Astrocyte (in vitro differentiated cells and primary cell): ENCODE data around the gene IGSF23. TPM values are rescaled to one million over a fixed set of nuclear protein-coding genes. Genes with fewer than 3 reads are reported as not detected.
"Not testable (repeated sequence)": the region's sequence is repeated elsewhere in the genome, so short reads cannot be mapped to it uniquely, and the experiment has no call there.

Experiments
- DNase-seq: peaks from one replicate; pipeline ENCODE4 v3.0.0-alpha.2; 2010; ENCODE audit warnings: low read depth
- FAIRE-seq: peaks from 2 replicates; lab custom pipeline; 2011; peaks lifted over from hg19 to GRCh38; lab: Jason Lieb, UNC
- H2AFZ ChIP-seq: 2 replicates; pipeline ENCODE4 v1.6.0; 2012; ENCODE audit warnings: low read depth, low read length, inconsistent platforms
- H3K27ac ChIP-seq: 2 replicates; pipeline ENCODE4 v1.5.1; 2011; ENCODE audit warnings: low read depth, low read length, inconsistent platforms
- H3K27me3 ChIP-seq: 2 replicates; pipeline ENCODE4 v1.6.0; 2011; ENCODE audit warnings: low read length, inconsistent platforms; ENCODE audit not compliant: insufficient read depth
- H3K36me3 ChIP-seq: 2 replicates; pipeline ENCODE4 v1.5.1; 2011; ENCODE audit warnings: low read length, inconsistent platforms; ENCODE audit not compliant: insufficient read depth
- H3K4me1 ChIP-seq: 2 replicates; pipeline ENCODE4 v1.5.1; 2011; ENCODE audit warnings: low read length, inconsistent platforms; ENCODE audit not compliant: insufficient read depth
- H3K4me2 ChIP-seq: 2 replicates; pipeline ENCODE4 v1.6.0; 2012; ENCODE audit warnings: low read length, inconsistent platforms
- H3K4me3 ChIP-seq: 2 replicates; pipeline ENCODE4 v1.5.1; 2011; ENCODE audit warnings: low read depth, mild to moderate bottlenecking, low read length, inconsistent platforms; ENCODE audit not compliant: insufficient read depth
- H3K79me2 ChIP-seq: 2 replicates; pipeline ENCODE4 v1.6.0; 2012; ENCODE audit warnings: mild to moderate bottlenecking, low read length, inconsistent platforms; ENCODE audit not compliant: insufficient read depth
- H3K9ac ChIP-seq: 2 replicates; pipeline ENCODE4 v1.6.0; 2012; ENCODE audit warnings: mild to moderate bottlenecking, low read length, inconsistent platforms
- H3K9me3 ChIP-seq: 2 replicates; pipeline ENCODE4 v1.5.1; 2012; ENCODE audit warnings: low read depth, mild to moderate bottlenecking, low read length, inconsistent platforms; ENCODE audit not compliant: insufficient read depth
- H4K20me1 ChIP-seq: 2 replicates; pipeline ENCODE4 v1.6.0; 2012; ENCODE audit warnings: low read length, inconsistent platforms; ENCODE audit not compliant: insufficient read depth
- H3K27ac Mint-ChIP-seq: one replicate; pipeline ENCODE4 v1.8.0; 2021; ENCODE audit warnings: mild to moderate bottlenecking, mixed read lengths; ENCODE audit not compliant: unreplicated experiment
- H3K27me3 Mint-ChIP-seq: one replicate; pipeline ENCODE4 v1.8.0; 2021; ENCODE audit warnings: low read depth, mixed read lengths; ENCODE audit not compliant: unreplicated experiment
- H3K36me3 Mint-ChIP-seq: one replicate; pipeline ENCODE4 v1.8.0; 2021; ENCODE audit warnings: low read depth, mixed read lengths; ENCODE audit not compliant: unreplicated experiment
- H3K4me1 Mint-ChIP-seq: one replicate; pipeline ENCODE4 v1.8.0; 2021; ENCODE audit warnings: low read depth, mixed read lengths; ENCODE audit not compliant: unreplicated experiment
- H3K4me3 Mint-ChIP-seq: one replicate; pipeline ENCODE4 v1.8.0; 2021; ENCODE audit warnings: mild to moderate bottlenecking, moderate library complexity, mixed read lengths; ENCODE audit not compliant: unreplicated experiment
- H3K9me3 Mint-ChIP-seq: one replicate; pipeline ENCODE4 v1.8.0; 2021; ENCODE audit warnings: mild to moderate bottlenecking, mixed read lengths; ENCODE audit not compliant: unreplicated experiment
- EZH2 ChIP-seq: IDR thresholded peaks from 2 replicates; pipeline ENCODE4 v1.6.1; 2012; ENCODE audit warnings: mild to moderate bottlenecking, low read length, inconsistent platforms; ENCODE audit not compliant: insufficient read depth
- total RNA-seq: library from RNA; stranded (reverse); gene quantifications from 2 replicates; pipeline ENCODE4 v1.2.1, GENCODE V29; 2021
- TF ChIP-seq, protein P1 (sequence below): IDR thresholded peaks from 2 replicates; pipeline ENCODE4 v1.5.1; 2011; ENCODE audit warnings: low read depth, mild to moderate bottlenecking, inconsistent platforms, low read length, moderate library complexity; ENCODE audit not compliant: insufficient read depth

The IGSF23 gene
- total RNA-seq, 1 donor from 2014 or later = not detected

- DNase-seq (no peak), FAIRE-seq (no peak)
- no peaks in the 10 kb centered on the region for H3K79me2 ChIP-seq
- H3K9ac ChIP-seq = no peak overlapping the region
- H2AFZ ChIP-seq = no peak overlapping the region
- no peak overlapping the region for H3K27ac Mint-ChIP-seq
- H3K9me3 ChIP-seq = no peaks in the 10 kb centered on the region
- H3K4me3 Mint-ChIP-seq = no peak overlapping the region
- H3K27me3 ChIP-seq = no peaks in the 10 kb centered on the region
- H3K4me2 ChIP-seq = no peak overlapping the region
- no peak overlapping the region for H3K4me3 ChIP-seq
- H3K27me3 Mint-ChIP-seq = peaks cover 2% of the 10 kb centered on the region
- H3K27ac ChIP-seq = no peak overlapping the region
- TF ChIP-seq, protein P1, sequence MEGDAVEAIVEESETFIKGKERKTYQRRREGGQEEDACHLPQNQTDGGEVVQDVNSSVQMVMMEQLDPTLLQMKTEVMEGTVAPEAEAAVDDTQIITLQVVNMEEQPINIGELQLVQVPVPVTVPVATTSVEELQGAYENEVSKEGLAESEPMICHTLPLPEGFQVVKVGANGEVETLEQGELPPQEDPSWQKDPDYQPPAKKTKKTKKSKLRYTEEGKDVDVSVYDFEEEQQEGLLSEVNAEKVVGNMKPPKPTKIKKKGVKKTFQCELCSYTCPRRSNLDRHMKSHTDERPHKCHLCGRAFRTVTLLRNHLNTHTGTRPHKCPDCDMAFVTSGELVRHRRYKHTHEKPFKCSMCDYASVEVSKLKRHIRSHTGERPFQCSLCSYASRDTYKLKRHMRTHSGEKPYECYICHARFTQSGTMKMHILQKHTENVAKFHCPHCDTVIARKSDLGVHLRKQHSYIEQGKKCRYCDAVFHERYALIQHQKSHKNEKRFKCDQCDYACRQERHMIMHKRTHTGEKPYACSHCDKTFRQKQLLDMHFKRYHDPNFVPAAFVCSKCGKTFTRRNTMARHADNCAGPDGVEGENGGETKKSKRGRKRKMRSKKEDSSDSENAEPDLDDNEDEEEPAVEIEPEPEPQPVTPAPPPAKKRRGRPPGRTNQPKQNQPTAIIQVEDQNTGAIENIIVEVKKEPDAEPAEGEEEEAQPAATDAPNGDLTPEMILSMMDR = no peak
- TF ChIP-seq EZH2 = no peak
- H3K36me3 ChIP-seq = no peaks in the 10 kb centered on the region
- no peaks in the 10 kb centered on the region for H3K9me3 Mint-ChIP-seq
- H3K36me3 Mint-ChIP-seq = peaks cover 11% of the 10 kb centered on the region
- H3K4me1 Mint-ChIP-seq = peaks cover 9% of the 10 kb centered on the region
- peaks cover 12% of the 10 kb centered on the region for H3K4me1 ChIP-seq
- H4K20me1 ChIP-seq = no peaks in the 10 kb centered on the region
These were observed 70.3 kb downstream of the IGSF23 start for GRCh38 chr19:44683434-44684210.

DNA sequence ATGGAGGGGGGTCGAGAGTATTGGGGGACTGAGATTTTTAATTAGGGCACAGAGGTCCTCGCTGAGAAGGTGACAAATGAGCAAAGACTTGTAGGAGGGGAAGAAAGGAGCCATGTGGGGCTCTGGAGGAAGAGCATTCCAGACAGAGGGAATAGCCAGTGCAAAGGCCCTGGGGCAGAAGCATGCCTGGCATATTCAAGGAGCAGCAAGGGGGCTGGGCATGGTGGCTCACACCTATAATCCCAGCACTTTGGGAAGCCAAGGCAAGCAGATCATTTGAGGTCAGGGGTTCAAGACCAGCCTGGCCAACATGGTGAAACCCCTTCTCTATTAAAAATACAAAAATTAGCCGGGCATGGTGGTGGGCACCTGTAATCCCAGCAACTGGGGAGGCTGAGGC lies 71.0 kb downstream of the IGSF23 start:
- Histone ChIP-seq H3K9ac (peak overlapping the region; percentile 38), H3K27ac (peak overlapping the region; percentile 49), H3K4me1 (peaks cover 12% of the 10 kb centered on the region), H3K4me2 (peak overlapping the region; percentile 58)
- H3K36me3 Mint-ChIP-seq = peaks cover 11% of the 10 kb centered on the region
- H3K4me3 Mint-ChIP-seq, H3K4me1 Mint-ChIP-seq, H3K9me3 ChIP-seq, H3K27me3 ChIP-seq, H3K9me3 Mint-ChIP-seq, H3K36me3 ChIP-seq, H3K4me3 ChIP-seq, H3K27ac Mint-ChIP-seq, FAIRE-seq, H4K20me1 ChIP-seq, DNase-seq, H2AFZ ChIP-seq, H3K79me2 ChIP-seq, H3K27me3 Mint-ChIP-seq: not testable (repeated sequence)

- no peaks in the 10 kb centered on the region for H3K79me2 ChIP-seq
- H3K27ac ChIP-seq = peak overlapping the region; percentile 49
These were observed 71.8 kb downstream of the IGSF23 start for GRCh38 chr19:44684892-44685863.

More at GRCh38 chr19:44684892-44685863, 71.8 kb downstream of the IGSF23 start:
- Histone ChIP-seq H3K4me2 (peak overlapping the region; percentile 58), H3K36me3 (no peaks in the 10 kb centered on the region), H4K20me1 (no peaks in the 10 kb centered on the region), H3K9ac (peak overlapping the region; percentile 38), H3K4me3 (no peak overlapping the region), H3K4me1 (peaks cover 12% of the 10 kb centered on the region), H2AFZ (peak overlapping the region; percentile 64), H3K9me3 (no peaks in the 10 kb centered on the region), H3K27me3 (no peaks in the 10 kb centered on the region)
- TF ChIP-seq, protein P1 = no peak
- no peak for TF ChIP-seq EZH2
- FAIRE-seq (peak; percentile 72), DNase-seq (peak; percentile 96)
- Mint-ChIP-seq H3K36me3 (peaks cover 10% of the 10 kb centered on the region), H3K4me1 (peaks cover 12% of the 10 kb centered on the region), H3K9me3 (no peaks in the 10 kb centered on the region), H3K27me3 (peaks cover 2% of the 10 kb centered on the region), H3K4me3 (no peak overlapping the region), H3K27ac (peak overlapping the region; percentile 0)
